Mammary epithelial cell (primary cell): Measurements from ENCODE around the gene VASN.

Experiments used
- EZH2 ChIP-seq: IDR thresholded peaks from 2 replicates; pipeline ENCODE4 v1.6.1; 2012; ENCODE audit warnings: low read length, inconsistent platforms, borderline replicate concordance
- TF ChIP-seq, protein P1 (sequence below), 2 donors: IDR thresholded peaks in 1 of 2; conservative IDR thresholded peaks in 1 of 2; 2 replicates each; pipeline ENCODE4 v1.5.1; 2011 to 2012; ENCODE audit warnings: inconsistent platforms in 2 of 2, low read length in 2 of 2, mild to moderate bottlenecking in 2 of 2, control low read depth in 1 of 2, low read depth in 1 of 2; ENCODE audit not compliant: insufficient read depth in 1 of 2; ENCODE audit errors: extremely low read depth in 1 of 2

DNA sequence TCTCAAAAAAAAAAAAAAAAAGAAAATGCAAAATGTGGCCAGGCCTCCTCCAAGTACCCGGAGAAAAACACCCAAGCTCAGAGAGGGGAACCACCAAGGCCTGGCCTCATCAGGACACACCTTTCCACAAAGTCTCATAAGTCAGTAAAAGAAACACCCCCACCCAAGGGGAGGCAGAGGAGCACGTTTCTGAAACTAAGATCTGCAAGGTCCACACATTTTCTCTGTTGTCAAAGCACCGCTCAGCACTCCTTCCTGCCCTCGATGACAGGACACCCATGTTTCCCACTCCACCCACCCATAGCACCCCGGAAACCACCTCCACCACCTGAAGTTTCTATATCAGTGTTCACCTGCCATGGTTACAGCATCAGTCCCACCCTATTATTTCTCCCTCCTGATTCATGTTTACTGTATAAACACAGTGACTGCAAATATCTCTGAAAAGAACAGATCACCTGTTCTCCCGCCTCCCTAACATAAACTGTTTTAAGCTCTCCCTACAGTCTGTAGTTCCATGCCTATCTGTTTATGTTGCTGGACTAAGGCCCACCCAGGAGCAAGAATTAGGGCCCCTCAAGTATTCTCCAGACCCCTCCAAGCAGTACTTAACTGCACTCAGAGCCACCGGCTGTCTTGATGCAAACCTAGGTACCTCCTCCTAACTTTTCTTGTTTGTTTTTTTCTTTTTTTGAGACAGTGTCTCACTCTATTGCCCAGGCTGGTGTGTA is 42.7 kb downstream of the VASN start:
- TF ChIP-seq, protein P1, sequence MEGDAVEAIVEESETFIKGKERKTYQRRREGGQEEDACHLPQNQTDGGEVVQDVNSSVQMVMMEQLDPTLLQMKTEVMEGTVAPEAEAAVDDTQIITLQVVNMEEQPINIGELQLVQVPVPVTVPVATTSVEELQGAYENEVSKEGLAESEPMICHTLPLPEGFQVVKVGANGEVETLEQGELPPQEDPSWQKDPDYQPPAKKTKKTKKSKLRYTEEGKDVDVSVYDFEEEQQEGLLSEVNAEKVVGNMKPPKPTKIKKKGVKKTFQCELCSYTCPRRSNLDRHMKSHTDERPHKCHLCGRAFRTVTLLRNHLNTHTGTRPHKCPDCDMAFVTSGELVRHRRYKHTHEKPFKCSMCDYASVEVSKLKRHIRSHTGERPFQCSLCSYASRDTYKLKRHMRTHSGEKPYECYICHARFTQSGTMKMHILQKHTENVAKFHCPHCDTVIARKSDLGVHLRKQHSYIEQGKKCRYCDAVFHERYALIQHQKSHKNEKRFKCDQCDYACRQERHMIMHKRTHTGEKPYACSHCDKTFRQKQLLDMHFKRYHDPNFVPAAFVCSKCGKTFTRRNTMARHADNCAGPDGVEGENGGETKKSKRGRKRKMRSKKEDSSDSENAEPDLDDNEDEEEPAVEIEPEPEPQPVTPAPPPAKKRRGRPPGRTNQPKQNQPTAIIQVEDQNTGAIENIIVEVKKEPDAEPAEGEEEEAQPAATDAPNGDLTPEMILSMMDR (conservative IDR thresholded peaks at IDR 0.05 in 1 of 2, IDR thresholded peaks at IDR 0.05 in 1 of 2; ENCODE audit: extremely low read depth in 1 of 2, insufficient read depth in 1 of 2, low read depth in 1 of 2, low read length in 2 of 2), result no peak
- TF ChIP-seq EZH2, result no peak
